ENCODE results near the gene RAB7A.
A peak's percentile ranks its signal among the peaks of the same experiment; 100 is the strongest.
"Not testable (repeated sequence)": the region's sequence is repeated elsewhere in the genome, so short reads cannot be mapped to it uniquely, and the experiment has no call there.

Gene RAB7A

DNA sequence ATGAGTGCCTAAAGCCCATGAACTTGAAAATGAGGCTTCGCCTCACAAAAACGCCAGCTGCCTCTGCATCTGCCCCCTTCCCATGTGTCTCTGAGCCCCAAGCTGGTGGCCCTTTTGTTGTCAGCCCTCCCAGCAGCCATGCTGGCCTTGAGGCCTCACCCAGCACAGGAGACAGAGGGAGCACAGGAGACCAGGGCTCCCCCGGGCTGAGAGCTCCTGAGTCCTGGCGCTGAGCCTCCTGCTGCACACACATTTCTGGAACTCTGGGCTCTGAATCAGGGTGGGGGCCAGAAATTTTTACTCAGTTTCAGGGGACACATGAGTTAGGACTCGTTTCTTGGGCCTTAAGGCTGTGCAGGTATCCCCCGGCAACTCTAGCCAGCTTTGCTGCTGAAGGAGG is 97.0 kb downstream of the RAB7A start:
- no peaks in the 10 kb centered on the region for H3K4me1 ChIP-seq (ENCODE audit: control insufficient read depth, low read depth, low read length)
- no peak overlapping the region for H2AK5ac ChIP-seq (ENCODE audit: low read length)
- no CpG with 5 or more reads among the region's 6 CpGs for WGBS (ENCODE audit: extremely low coverage, insufficient coverage, low lambda C conversion rate)
- H3K79me1 ChIP-seq (ENCODE audit: low read length): no peaks in the 10 kb centered on the region
- no peak overlapping the region for H2BK5ac ChIP-seq (ENCODE audit: low read length)
- no peaks in the 10 kb centered on the region for H3K36me3 ChIP-seq (ENCODE audit: control insufficient read depth, insufficient read depth, low read length)
- H3K4ac ChIP-seq (ENCODE audit: low read depth, low read length): no peak overlapping the region
- no peak overlapping the region for H4K8ac ChIP-seq (ENCODE audit: low read depth, low read length)
- no peak overlapping the region for H3K56ac ChIP-seq (ENCODE audit: low read length)
- no peak overlapping the region for H3K23ac ChIP-seq (ENCODE audit: low read length)
- no peaks in the 10 kb centered on the region for H3K27me3 ChIP-seq (ENCODE audit: insufficient read depth, low read length, poor library complexity)
- no peak overlapping the region for H3K18ac ChIP-seq (ENCODE audit: low read length)
- no peak overlapping the region for H2BK120ac ChIP-seq (ENCODE audit: low read depth, low read length)
- H2BK15ac ChIP-seq (replicated peaks; ENCODE audit: low read depth): no peak overlapping the region
- H3K27ac ChIP-seq (ENCODE audit: low read depth, low read length): no peak overlapping the region
- H3K79me2 ChIP-seq (ENCODE audit: control insufficient read depth, insufficient read depth, low read length): no peaks in the 10 kb centered on the region
- no peak overlapping the region for H3K9ac ChIP-seq (ENCODE audit: low read length)
- no peak for DNase-seq
- no peak overlapping the region for H3K4me3 ChIP-seq (ENCODE audit: low read length)
- no peak overlapping the region for H3K4me2 ChIP-seq (ENCODE audit: low read length)
- no peak overlapping the region for H4K5ac ChIP-seq (ENCODE audit: low read length)

DNA sequence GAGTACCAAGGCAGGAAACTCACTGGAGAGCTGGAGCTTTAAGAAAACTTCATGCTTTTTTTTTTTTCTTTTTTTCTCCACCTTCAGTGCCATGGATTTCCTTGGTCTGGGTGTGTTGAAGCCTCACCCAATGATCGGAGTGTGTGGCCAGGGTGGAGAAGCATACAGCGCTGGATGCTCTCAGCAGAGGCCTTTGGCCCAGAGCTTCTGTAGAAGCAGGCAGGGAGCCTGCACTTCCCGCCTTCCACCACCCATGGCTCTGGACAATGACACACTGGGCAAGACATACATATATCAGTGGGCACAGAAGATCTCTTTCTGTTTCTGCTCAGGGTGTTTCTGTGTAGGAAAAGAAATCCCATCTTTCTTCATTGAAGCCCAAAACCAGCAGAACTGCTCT is 97.6 kb downstream of the RAB7A start:
- no peak overlapping the region for H3K23ac ChIP-seq (ENCODE audit: low read length)
- H3K27me3 ChIP-seq (ENCODE audit: insufficient read depth, low read length, poor library complexity): no peaks in the 10 kb centered on the region
- H3K4me1 ChIP-seq (ENCODE audit: control insufficient read depth, low read depth, low read length): no peaks in the 10 kb centered on the region
- H3K27ac ChIP-seq (ENCODE audit: low read depth, low read length): no peak overlapping the region
- no peaks in the 10 kb centered on the region for H3K79me1 ChIP-seq (ENCODE audit: low read length)
- H3K4ac ChIP-seq (ENCODE audit: low read depth, low read length): no peak overlapping the region
- no peak overlapping the region for H3K9ac ChIP-seq (ENCODE audit: low read length)
- H3K36me3 ChIP-seq (ENCODE audit: control insufficient read depth, insufficient read depth, low read length): no peaks in the 10 kb centered on the region
- no CpG with 5 or more reads among the region's 3 CpGs for WGBS (ENCODE audit: extremely low coverage, insufficient coverage, low lambda C conversion rate)
- H3K4me3 ChIP-seq (ENCODE audit: low read length): no peak overlapping the region
- H3K18ac ChIP-seq (ENCODE audit: low read length): no peak overlapping the region
- H2BK5ac ChIP-seq (ENCODE audit: low read length): no peak overlapping the region
- no peak overlapping the region for H3K56ac ChIP-seq (ENCODE audit: low read length)
- no peak overlapping the region for H4K5ac ChIP-seq (ENCODE audit: low read length)
- DNase-seq: no peak
- H4K8ac ChIP-seq (ENCODE audit: low read depth, low read length): no peak overlapping the region
- no peak overlapping the region for H2BK15ac ChIP-seq (replicated peaks; ENCODE audit: low read depth)
- no peak overlapping the region for H3K4me2 ChIP-seq (ENCODE audit: low read length)
- no peak overlapping the region for H2AK5ac ChIP-seq (ENCODE audit: low read length)
- no peak overlapping the region for H2BK120ac ChIP-seq (ENCODE audit: low read depth, low read length)
- H3K79me2 ChIP-seq (ENCODE audit: control insufficient read depth, insufficient read depth, low read length): no peaks in the 10 kb centered on the region

DNA sequence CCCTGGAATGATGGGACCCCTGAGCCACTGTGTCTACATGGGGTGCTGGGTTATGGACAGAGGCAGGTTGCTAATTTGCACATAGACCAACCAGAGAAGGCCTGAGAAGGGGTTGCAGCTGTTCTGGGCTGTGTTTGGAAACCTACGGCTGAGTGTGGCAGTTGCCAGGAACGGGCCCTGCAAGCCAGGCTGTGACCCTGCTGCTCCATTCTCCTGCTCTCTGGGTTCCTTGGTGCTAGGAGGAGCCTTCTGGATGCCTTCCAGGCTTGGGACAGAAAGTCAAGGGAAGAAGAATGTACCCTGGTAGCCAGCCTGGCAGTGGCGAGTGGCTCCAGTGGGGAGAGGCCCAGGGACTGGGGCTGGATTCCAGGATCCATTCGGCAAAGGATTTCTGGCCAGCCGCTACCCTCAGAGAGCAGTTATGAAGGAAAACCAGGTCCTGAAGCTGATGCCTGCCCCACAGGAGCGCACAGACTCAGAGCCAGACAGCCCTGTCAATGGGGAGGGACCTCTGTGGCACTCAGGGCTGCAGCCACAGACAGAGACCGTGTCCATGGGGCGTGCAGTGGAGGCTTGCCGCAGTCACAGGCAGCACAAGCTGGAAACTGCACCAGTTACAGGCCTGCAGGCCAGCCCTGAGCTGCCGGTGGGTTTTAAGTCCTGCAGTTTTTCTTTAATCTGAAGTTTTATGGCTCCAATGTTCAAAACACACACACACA is 98.3 kb downstream of the RAB7A start:
- Histone ChIP-seq H3K36me3 (ENCODE audit: control insufficient read depth, insufficient read depth, low read length) (no peaks in the 10 kb centered on the region), H3K56ac (ENCODE audit: low read length) (peak overlapping the region; percentile 6), H3K27me3 (ENCODE audit: insufficient read depth, low read length, poor library complexity) (no peaks in the 10 kb centered on the region), H3K4me3 (ENCODE audit: low read length) (no peak overlapping the region), H3K4me2 (ENCODE audit: low read length) (no peak overlapping the region), H3K4ac (ENCODE audit: low read depth, low read length) (no peak overlapping the region), H3K18ac (ENCODE audit: low read length) (no peak overlapping the region), H4K8ac (ENCODE audit: low read depth, low read length) (no peak overlapping the region), H4K5ac (ENCODE audit: low read length) (no peak overlapping the region), H3K27ac (ENCODE audit: low read depth, low read length) (no peak overlapping the region), H2BK5ac (ENCODE audit: low read length) (no peak overlapping the region), H2BK15ac (replicated peaks; ENCODE audit: low read depth) (no peak overlapping the region), H3K4me1 (ENCODE audit: control insufficient read depth, low read depth, low read length) (no peaks in the 10 kb centered on the region), H3K9ac (ENCODE audit: low read length) (no peak overlapping the region), H3K23ac (ENCODE audit: low read length) (no peak overlapping the region), H3K79me1 (ENCODE audit: low read length) (no peaks in the 10 kb centered on the region), H2AK5ac (ENCODE audit: low read length) (no peak overlapping the region), H2BK120ac (ENCODE audit: low read depth, low read length) (no peak overlapping the region), H3K79me2 (ENCODE audit: control insufficient read depth, insufficient read depth, low read length) (no peaks in the 10 kb centered on the region)
- no peak for DNase-seq
- no CpG with 5 or more reads among the region's 10 CpGs for WGBS (ENCODE audit: extremely low coverage, insufficient coverage, low lambda C conversion rate)

DNA sequence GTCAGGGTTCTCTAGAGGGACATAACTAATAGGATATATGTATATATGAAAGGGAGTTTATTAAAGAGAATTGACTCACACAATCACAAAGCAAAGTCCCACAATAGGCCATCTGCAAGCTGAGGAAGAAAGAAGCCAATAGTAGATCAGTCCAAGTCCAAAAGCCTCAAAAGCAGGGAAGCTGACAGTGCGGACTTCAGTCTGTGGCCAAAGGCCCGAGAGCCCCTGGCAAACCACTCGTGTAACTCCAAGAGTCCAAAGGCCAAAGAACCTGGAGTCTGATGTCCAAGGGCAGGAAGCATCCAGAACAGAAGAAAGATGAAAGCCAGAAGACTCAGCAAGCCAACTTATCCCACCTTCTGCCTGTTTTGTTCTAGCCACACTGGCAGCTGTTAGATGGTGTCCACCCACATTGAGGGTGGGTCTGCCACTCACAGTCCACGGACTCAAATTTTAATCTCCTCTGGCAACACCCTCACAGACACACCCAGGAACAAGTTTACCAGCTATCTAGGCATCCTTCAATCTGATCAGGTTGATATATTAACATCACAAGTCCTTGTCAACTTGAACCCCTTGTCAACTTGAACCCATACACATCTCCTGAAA is 99.2 kb downstream of the RAB7A start:
- H4K5ac ChIP-seq (ENCODE audit: low read length): no peak overlapping the region

DNA sequence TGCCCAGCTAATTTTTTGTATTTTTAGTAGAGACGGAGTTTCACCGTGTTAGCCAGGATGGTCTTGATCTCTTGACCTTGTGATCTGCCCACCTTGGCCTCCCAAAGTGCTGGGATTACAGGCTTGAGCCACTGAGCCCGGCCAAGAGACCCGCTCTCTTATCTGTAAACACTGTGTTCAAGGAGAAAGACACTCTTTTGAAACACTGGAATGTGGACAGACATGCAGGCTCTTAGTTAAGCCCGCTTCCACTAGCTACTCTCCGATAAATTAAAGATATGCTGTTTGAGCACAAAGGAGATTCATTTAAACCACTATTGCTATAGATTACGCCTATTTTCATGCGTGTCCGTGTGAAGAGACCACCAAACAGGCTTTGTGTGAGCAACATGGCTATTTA is 103.1 kb downstream of the RAB7A start:
- not testable (repeated sequence) for H2BK5ac ChIP-seq (ENCODE audit: low read length); H2BK120ac ChIP-seq (ENCODE audit: low read depth, low read length); H3K4ac ChIP-seq (ENCODE audit: low read depth, low read length); H4K5ac ChIP-seq (ENCODE audit: low read length); H3K79me2 ChIP-seq (ENCODE audit: control insufficient read depth, insufficient read depth, low read length); H4K8ac ChIP-seq (ENCODE audit: low read depth, low read length); H3K4me1 ChIP-seq (ENCODE audit: control insufficient read depth, low read depth, low read length); H2AK5ac ChIP-seq (ENCODE audit: low read length); DNase-seq; H2BK15ac ChIP-seq (replicated peaks; ENCODE audit: low read depth); H3K4me2 ChIP-seq (ENCODE audit: low read length); H3K4me3 ChIP-seq (ENCODE audit: low read length); H3K36me3 ChIP-seq (ENCODE audit: control insufficient read depth, insufficient read depth, low read length); H3K18ac ChIP-seq (ENCODE audit: low read length); H3K79me1 ChIP-seq (ENCODE audit: low read length); H3K23ac ChIP-seq (ENCODE audit: low read length); H3K27ac ChIP-seq (ENCODE audit: low read depth, low read length); H3K56ac ChIP-seq (ENCODE audit: low read length); H3K27me3 ChIP-seq (ENCODE audit: insufficient read depth, low read length, poor library complexity); H3K9ac ChIP-seq (ENCODE audit: low read length)
- WGBS (ENCODE audit: extremely low coverage, insufficient coverage, low lambda C conversion rate): no CpG with 5 or more reads among the region's 9 CpGs

More for the DNA sequence above, 99.2 kb downstream of the RAB7A start:
- no peak overlapping the region for H2BK120ac ChIP-seq (ENCODE audit: low read depth, low read length)
- H2AK5ac ChIP-seq (ENCODE audit: low read length): no peak overlapping the region
- no peak overlapping the region for H2BK5ac ChIP-seq (ENCODE audit: low read length)
- no peak overlapping the region for H3K23ac ChIP-seq (ENCODE audit: low read length)
- no peaks in the 10 kb centered on the region for H3K79me2 ChIP-seq (ENCODE audit: control insufficient read depth, insufficient read depth, low read length)
- no peak overlapping the region for H3K27ac ChIP-seq (ENCODE audit: low read depth, low read length)
- H3K36me3 ChIP-seq (ENCODE audit: control insufficient read depth, insufficient read depth, low read length): no peaks in the 10 kb centered on the region
- no peak overlapping the region for H4K8ac ChIP-seq (ENCODE audit: low read depth, low read length)
- no peak overlapping the region for H3K9ac ChIP-seq (ENCODE audit: low read length)
- no peaks in the 10 kb centered on the region for H3K79me1 ChIP-seq (ENCODE audit: low read length)
- no CpG with 5 or more reads among the region's 4 CpGs for WGBS (ENCODE audit: extremely low coverage, insufficient coverage, low lambda C conversion rate)
- H2BK15ac ChIP-seq (replicated peaks; ENCODE audit: low read depth): no peak overlapping the region
- DNase-seq: no peak
- H3K56ac ChIP-seq (ENCODE audit: low read length): no peak overlapping the region
- no peak overlapping the region for H3K4ac ChIP-seq (ENCODE audit: low read depth, low read length)
- H3K4me2 ChIP-seq (ENCODE audit: low read length): no peak overlapping the region
- H3K27me3 ChIP-seq (ENCODE audit: insufficient read depth, low read length, poor library complexity): no peaks in the 10 kb centered on the region
- no peak overlapping the region for H3K18ac ChIP-seq (ENCODE audit: low read length)
- H3K4me1 ChIP-seq (ENCODE audit: control insufficient read depth, low read depth, low read length): no peaks in the 10 kb centered on the region
- H3K4me3 ChIP-seq (ENCODE audit: low read length): no peak overlapping the region
